GM21786 (cell line): Measurements from ENCODE around the gene GALT.

Experiments
- ATAC-seq: cut with Tn5 transposase; IDR thresholded peaks from one replicate; pipeline ENCODE4 v1.9.1; 2021; ENCODE audit not compliant: unreplicated experiment

The GALT gene

GRCh38 chr9:34675869-34676268 is 29.4 kb downstream of the GALT start:
- no peak for ATAC-seq

- ATAC-seq = no peak
These were observed 37.7 kb downstream of the GALT start for GRCh38 chr9:34684145-34684544.

- no peak for ATAC-seq
These were observed 38.3 kb downstream of the GALT start for GRCh38 chr9:34684816-34685215.

GRCh38 chr9:34685591-34685990 is 39.1 kb downstream of the GALT start:
- no peak for ATAC-seq

- ATAC-seq = no peak
These were observed 39.8 kb downstream of the GALT start for GRCh38 chr9:34686231-34686630.

- ATAC-seq = no peak
These were observed 40.3 kb downstream of the GALT start for GRCh38 chr9:34686732-34687131.

GRCh38 chr9:34687276-34688030 is 41.0 kb downstream of the GALT start:
- no peak for ATAC-seq

- ATAC-seq = no peak
These were observed 42.0 kb downstream of the GALT start for GRCh38 chr9:34688329-34689115.

GRCh38 chr9:34689116-34689470 is 42.6 kb downstream of the GALT start:
- no peak for ATAC-seq

GRCh38 chr9:34689512-34689911 is 43.0 kb downstream of the GALT start:
- ATAC-seq = no peak

GRCh38 chr9:34690983-34691935 is 44.8 kb downstream of the GALT start, which contains the start of gene CCL19:
Gene CCL19, minus strand, starts transcription at chr9:34691276. Its CDS starts 137 bp downstream, at chr9:34691139.
- no peak for ATAC-seq

GRCh38 chr9:34691936-34692315 is 45.5 kb downstream of the GALT start:
- ATAC-seq = no peak

GRCh38 chr9:34693560-34693959 is 47.1 kb downstream of the GALT start:
- ATAC-seq = no peak

- no peak for ATAC-seq
These were observed 48.3 kb downstream of the GALT start for GRCh38 chr9:34694811-34695210.
